Hepatocyte (in vitro differentiated cells): Measurements from ENCODE around the gene SSBP1. TPM values are rescaled to one million over a fixed set of nuclear protein-coding genes. Genes with fewer than 3 reads are reported as not detected.

ENCODE experiments used
- DNase-seq: peaks from one replicate; pipeline ENCODE4 v3.0.0-alpha.2; 2016; ENCODE audit warnings: low spot score
- H2AFZ ChIP-seq: fragments of 200-600 bp; sonication (generic); 2 replicates; pipeline ENCODE4 v1.6.0; 2016; ENCODE audit warnings: antibody characterized with exemption, mild to moderate bottlenecking
- H3K27ac ChIP-seq: fragments of 200-600 bp; sonication (generic); 2 replicates; pipeline ENCODE4 v1.5.1; 2016; ENCODE audit warnings: mild to moderate bottlenecking
- H3K27me3 ChIP-seq: fragments of 200-600 bp; sonication (generic); 2 replicates; pipeline ENCODE4 v1.6.1; 2016
- H3K36me3 ChIP-seq: fragments of 200-600 bp; sonication (generic); replicated peaks from 2 replicates; pipeline ENCODE4 v1.5.1; 2016; ENCODE audit warnings: low read depth; ENCODE audit not compliant: insufficient read depth
- H3K4me1 ChIP-seq: fragments of 200-600 bp; sonication (generic); 2 replicates; pipeline ENCODE4 v1.5.1; 2016; ENCODE audit warnings: mild to moderate bottlenecking, moderate library complexity; ENCODE audit not compliant: insufficient read depth
- H3K4me2 ChIP-seq: fragments of 200-600 bp; sonication (generic); 2 replicates; pipeline ENCODE4 v1.6.0; 2016
- H3K4me3 ChIP-seq: fragments of 200-600 bp; sonication (generic); 2 replicates; pipeline ENCODE4 v1.5.1; 2016; ENCODE audit warnings: mild to moderate bottlenecking
- H3K79me2 ChIP-seq: fragments of 200-600 bp; sonication (generic); 2 replicates; pipeline ENCODE4 v1.6.0; 2017; ENCODE audit warnings: mild to moderate bottlenecking
- H3K9me2 ChIP-seq: fragments of 200-600 bp; sonication (generic); replicated peaks from 2 replicates; pipeline ENCODE4 v1.6.0; 2017; ENCODE audit warnings: mild to moderate bottlenecking; ENCODE audit not compliant: insufficient read depth
- H3K9me3 ChIP-seq: fragments of 200-600 bp; sonication (generic); 2 replicates; pipeline ENCODE4 v1.5.1; 2016; ENCODE audit warnings: low read depth, mild to moderate bottlenecking
- H4K20me1 ChIP-seq: fragments of 200-600 bp; sonication (generic); 2 replicates; pipeline ENCODE4 v1.6.0; 2016; ENCODE audit warnings: mild to moderate bottlenecking; ENCODE audit not compliant: insufficient read depth, poor library complexity, severe bottlenecking
- CTCF ChIP-seq: fragments of 200-600 bp; sonication (generic); IDR thresholded peaks from 2 replicates; pipeline ENCODE4 v1.5.1; 2016; ENCODE audit warnings: antibody characterized with exemption, mild to moderate bottlenecking; ENCODE audit not compliant: poor library complexity
- EZH2 ChIP-seq: fragments of 200-600 bp; sonication (generic); IDR thresholded peaks from 2 replicates; pipeline ENCODE4 v1.6.1; 2016; ENCODE audit warnings: antibody characterized with exemption, mild to moderate bottlenecking, borderline replicate concordance
- EZH2phosphoT487 ChIP-seq: fragments of 200-600 bp; sonication (generic); IDR thresholded peaks from one replicate; pipeline ENCODE4 v1.6.1; 2018; ENCODE audit warnings: antibody characterized with exemption, mild to moderate bottlenecking, low read depth, moderate library complexity; ENCODE audit not compliant: unreplicated experiment, severe bottlenecking
- WGBS: methylation state at CpG from one replicate; pipeline ENCODE4 v1.1.6; 2016; ENCODE audit warnings: low lambda C conversion rate; ENCODE audit errors: missing lambda C conversion rate; 5-methylcytosine and 5-hydroxymethylcytosine counted together
- polyA plus RNA-seq: library from polyadenylated mRNA; unstranded; fragments of >200 nt; fragmentation: Nextera tagmentation; extraction: Ambion mirVana; gene quantifications from 2 replicates; pipeline ENCODE4 v1.2.1, GENCODE V29; 2016
- total RNA-seq: library from RNA; depleted of rRNA; stranded (reverse); fragments of >200 nt; gene quantifications from 2 replicates; pipeline ENCODE4 v1.2.3, GENCODE V29; 2014

The SSBP1 gene
- total and polyA plus RNA-seq, 2 experiments from 2014 or later = 186 to 212 TPM

GRCh38 chr7:141713890-141714289 lies 24.3 kb upstream of the SSBP1 start:
- Histone ChIP-seq H3K4me3 (no peak overlapping the region), H2AFZ (no peak overlapping the region), H3K36me3 (no peaks in the 10 kb centered on the region), H4K20me1 (no peaks in the 10 kb centered on the region), H3K4me2 (peak overlapping the region; percentile 56), H3K27ac (peak overlapping the region; percentile 73), H3K27me3 (no peaks in the 10 kb centered on the region), H3K9me3 (no peaks in the 10 kb centered on the region), H3K79me2 (no peaks in the 10 kb centered on the region), H3K9me2 (no peaks in the 10 kb centered on the region), H3K4me1 (peaks cover 13% of the 10 kb centered on the region)
- 70% methylated on average over 1 of the region's 1 CpG for WGBS
- no peak for TF ChIP-seq EZH2phosphoT487
- TF ChIP-seq EZH2 = no peak
- TF ChIP-seq CTCF = no peak
- DNase-seq = no peak

GRCh38 chr7:141714571-141714970 lies 23.6 kb upstream of the SSBP1 start:
- peaks cover 13% of the 10 kb centered on the region for H3K4me1 ChIP-seq
- peak overlapping the region; percentile 56 for H3K4me2 ChIP-seq
- TF ChIP-seq CTCF (no peak), EZH2phosphoT487 (no peak), EZH2 (no peak)
- no peaks in the 10 kb centered on the region for H3K9me3 ChIP-seq
- no peaks in the 10 kb centered on the region for H3K36me3 ChIP-seq
- H2AFZ ChIP-seq = no peak overlapping the region
- no peaks in the 10 kb centered on the region for H3K9me2 ChIP-seq
- H3K27ac ChIP-seq = peak overlapping the region; percentile 73
- no peaks in the 10 kb centered on the region for H4K20me1 ChIP-seq
- no peaks in the 10 kb centered on the region for H3K79me2 ChIP-seq
- H3K27me3 ChIP-seq = no peaks in the 10 kb centered on the region
- no peak overlapping the region for H3K4me3 ChIP-seq
- 76% methylated on average over 2 of the region's 2 CpGs for WGBS
- DNase-seq = no peak

GRCh38 chr7:141715018-141715417 lies 23.1 kb upstream of the SSBP1 start:
- DNase-seq = peak; percentile 47
- Histone ChIP-seq H3K27ac (peak overlapping the region; percentile 73), H4K20me1 (no peaks in the 10 kb centered on the region), H3K4me2 (peak overlapping the region; percentile 65), H2AFZ (no peak overlapping the region), H3K79me2 (no peaks in the 10 kb centered on the region), H3K4me1 (peaks cover 13% of the 10 kb centered on the region), H3K36me3 (no peaks in the 10 kb centered on the region), H3K9me3 (no peaks in the 10 kb centered on the region), H3K9me2 (no peaks in the 10 kb centered on the region), H3K27me3 (no peaks in the 10 kb centered on the region), H3K4me3 (no peak overlapping the region)
- WGBS = 51% methylated on average over 4 of the region's 4 CpGs
- TF ChIP-seq EZH2 = no peak
- TF ChIP-seq EZH2phosphoT487 = no peak
- TF ChIP-seq CTCF = no peak
